ENCODE results near the gene PLEKHG4B.
A peak's percentile ranks its signal among the peaks of the same experiment; 100 is the strongest.

PLEKHG4B gene

DNA sequence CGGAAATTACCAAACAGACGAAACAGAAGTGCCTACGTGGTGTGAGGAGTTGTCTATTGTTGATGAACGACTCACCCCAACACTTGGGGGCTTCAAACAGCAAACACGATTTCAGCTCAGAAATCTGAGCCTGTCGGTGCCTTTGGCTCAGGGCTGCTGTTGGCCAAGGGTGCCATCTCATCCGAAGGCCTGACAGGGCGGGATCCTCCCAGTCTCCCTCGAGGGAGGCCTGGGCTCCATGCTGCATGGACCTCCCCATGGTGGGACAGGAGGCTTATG lies 100.7 kb downstream of the PLEKHG4B start:
- peaks cover 47% of the 10 kb centered on the region for H3K79me2 ChIP-seq (ENCODE audit: insufficient read depth, low read depth)
- H3K4me1 ChIP-seq (ENCODE audit: low read depth, poor library complexity, severe bottlenecking) = peaks cover 52% of the 10 kb centered on the region
- H3K9ac ChIP-seq = peak overlapping the region; percentile 73; the same call in 1 of the 2 replicates

DNA sequence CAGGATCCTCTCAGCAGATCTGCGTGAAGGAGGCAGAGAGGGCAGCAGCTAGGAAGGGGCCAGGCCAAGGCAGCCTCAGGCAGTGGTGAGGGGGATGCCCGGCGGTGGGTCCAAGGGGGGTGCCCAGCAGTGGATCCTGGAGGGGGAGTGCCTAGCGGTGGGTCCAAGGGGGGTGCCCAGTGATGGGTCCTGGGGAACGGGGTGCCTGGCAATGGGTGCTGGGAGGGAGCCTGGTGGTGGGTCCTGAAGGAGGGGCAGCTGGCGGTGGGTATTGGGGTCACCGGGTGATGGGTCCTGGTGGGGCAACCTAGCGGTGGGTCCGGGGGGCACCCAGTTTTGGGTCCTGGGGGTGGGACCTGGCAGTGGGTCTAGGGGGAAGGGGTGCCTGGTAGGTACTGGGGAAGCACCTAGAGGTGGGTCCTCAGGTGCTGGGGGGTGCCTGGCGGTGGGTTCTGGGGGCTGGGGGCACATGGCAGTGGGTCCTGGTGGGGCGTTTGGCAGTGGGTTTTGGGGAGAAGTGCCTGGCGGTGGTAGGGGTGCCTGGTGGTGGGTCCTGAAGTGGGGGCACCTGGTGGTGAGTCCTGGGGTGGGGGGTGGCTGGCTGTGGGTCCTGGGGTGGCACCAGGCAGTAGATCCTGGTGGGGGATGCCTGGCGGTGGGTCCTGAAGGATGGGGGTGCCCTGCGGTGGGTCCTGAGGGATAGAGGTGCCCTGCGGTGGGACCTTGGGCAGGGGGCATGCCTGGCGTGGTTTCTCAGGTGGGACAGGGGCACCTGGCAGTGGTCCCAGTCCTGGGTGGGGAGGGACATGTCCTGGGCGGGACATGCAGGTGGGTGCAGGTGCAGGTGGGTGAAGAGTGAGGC lies 101.2 kb downstream of the PLEKHG4B start:
- Histone ChIP-seq H3K27me3 (ENCODE audit: insufficient read depth, low read depth) (no peaks in the 10 kb centered on the region), H3K4me1 (ENCODE audit: low read depth, poor library complexity, severe bottlenecking) (peaks cover 46% of the 10 kb centered on the region), H3K27ac (no peak overlapping the region), H3K79me2 (ENCODE audit: insufficient read depth, low read depth) (peaks cover 47% of the 10 kb centered on the region), H2AFZ (ENCODE audit: low read depth) (no peak overlapping the region), H3K4me3 (IDR thresholded peaks at IDR 0.05; ENCODE audit: insufficient read depth, low read depth, low read length) (no peak overlapping the region), H4K20me1 (ENCODE audit: insufficient read depth) (no peaks in the 10 kb centered on the region), H3K4me2 (peak overlapping the region; percentile 99), H3K9ac (peak overlapping the region; percentile 73; the same call in 1 of the 2 replicates), H3K36me3 (ENCODE audit: insufficient read depth) (peaks cover 5% of the 10 kb centered on the region; the same call in 1 of the 2 replicates)
- TF ChIP-seq, protein P1, sequence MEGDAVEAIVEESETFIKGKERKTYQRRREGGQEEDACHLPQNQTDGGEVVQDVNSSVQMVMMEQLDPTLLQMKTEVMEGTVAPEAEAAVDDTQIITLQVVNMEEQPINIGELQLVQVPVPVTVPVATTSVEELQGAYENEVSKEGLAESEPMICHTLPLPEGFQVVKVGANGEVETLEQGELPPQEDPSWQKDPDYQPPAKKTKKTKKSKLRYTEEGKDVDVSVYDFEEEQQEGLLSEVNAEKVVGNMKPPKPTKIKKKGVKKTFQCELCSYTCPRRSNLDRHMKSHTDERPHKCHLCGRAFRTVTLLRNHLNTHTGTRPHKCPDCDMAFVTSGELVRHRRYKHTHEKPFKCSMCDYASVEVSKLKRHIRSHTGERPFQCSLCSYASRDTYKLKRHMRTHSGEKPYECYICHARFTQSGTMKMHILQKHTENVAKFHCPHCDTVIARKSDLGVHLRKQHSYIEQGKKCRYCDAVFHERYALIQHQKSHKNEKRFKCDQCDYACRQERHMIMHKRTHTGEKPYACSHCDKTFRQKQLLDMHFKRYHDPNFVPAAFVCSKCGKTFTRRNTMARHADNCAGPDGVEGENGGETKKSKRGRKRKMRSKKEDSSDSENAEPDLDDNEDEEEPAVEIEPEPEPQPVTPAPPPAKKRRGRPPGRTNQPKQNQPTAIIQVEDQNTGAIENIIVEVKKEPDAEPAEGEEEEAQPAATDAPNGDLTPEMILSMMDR (conservative IDR thresholded peaks at IDR 0.05; ENCODE audit: low read depth, low read length) = no peak

More for the DNA sequence above, 100.7 kb downstream of the PLEKHG4B start:
- Histone ChIP-seq H3K4me2 (peak overlapping the region; percentile 99), H2AFZ (ENCODE audit: low read depth) (no peak overlapping the region), H3K36me3 (ENCODE audit: insufficient read depth) (peaks cover 5% of the 10 kb centered on the region; the same call in 1 of the 2 replicates), H4K20me1 (ENCODE audit: insufficient read depth) (no peaks in the 10 kb centered on the region), H3K4me3 (IDR thresholded peaks at IDR 0.05; ENCODE audit: insufficient read depth, low read depth, low read length) (no peak overlapping the region), H3K27ac (peak overlapping the region; percentile 86; the same call in 1 of the 2 replicates), H3K27me3 (ENCODE audit: insufficient read depth, low read depth) (no peaks in the 10 kb centered on the region)
- TF ChIP-seq, protein P1 (conservative IDR thresholded peaks at IDR 0.05; ENCODE audit: low read depth, low read length) = no peak

DNA sequence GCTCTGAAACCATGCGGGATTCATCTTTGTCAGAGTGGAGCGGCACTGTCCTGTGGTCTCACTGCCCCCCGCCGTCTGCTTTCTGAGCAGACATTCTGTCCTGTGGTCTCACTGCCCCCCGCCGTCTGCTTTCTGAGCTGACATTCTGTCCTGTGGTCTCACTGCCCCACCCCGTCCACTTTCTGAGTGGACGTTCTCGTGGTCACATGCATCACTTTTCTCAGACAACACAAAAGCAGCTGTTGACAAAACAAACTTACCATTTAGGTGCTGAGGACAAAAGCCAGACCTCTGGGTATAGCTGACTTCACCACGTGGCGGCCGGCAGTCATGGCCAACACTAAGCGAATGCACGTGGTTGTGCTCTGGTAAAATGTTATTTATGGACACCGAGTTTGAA lies 102.1 kb downstream of the PLEKHG4B start:
- peaks cover 43% of the 10 kb centered on the region for H3K79me2 ChIP-seq (ENCODE audit: insufficient read depth, low read depth)
- H3K9ac ChIP-seq = no peak overlapping the region
- H3K36me3 ChIP-seq (ENCODE audit: insufficient read depth) = peaks cover 5% of the 10 kb centered on the region; the same call in 1 of the 2 replicates
- H3K4me3 ChIP-seq (IDR thresholded peaks at IDR 0.05; ENCODE audit: insufficient read depth, low read depth, low read length) = no peak overlapping the region
- H4K20me1 ChIP-seq (ENCODE audit: insufficient read depth) = no peaks in the 10 kb centered on the region
- TF ChIP-seq, protein P1 (conservative IDR thresholded peaks at IDR 0.05; ENCODE audit: low read depth, low read length) = no peak
- no peak overlapping the region for H3K27ac ChIP-seq
- no peak overlapping the region for H2AFZ ChIP-seq (ENCODE audit: low read depth)
- H3K4me2 ChIP-seq = peak overlapping the region; percentile 25; the same call in 1 of the 2 replicates
- peaks cover 37% of the 10 kb centered on the region for H3K4me1 ChIP-seq (ENCODE audit: low read depth, poor library complexity, severe bottlenecking)
- no peaks in the 10 kb centered on the region for H3K27me3 ChIP-seq (ENCODE audit: insufficient read depth, low read depth)

DNA sequence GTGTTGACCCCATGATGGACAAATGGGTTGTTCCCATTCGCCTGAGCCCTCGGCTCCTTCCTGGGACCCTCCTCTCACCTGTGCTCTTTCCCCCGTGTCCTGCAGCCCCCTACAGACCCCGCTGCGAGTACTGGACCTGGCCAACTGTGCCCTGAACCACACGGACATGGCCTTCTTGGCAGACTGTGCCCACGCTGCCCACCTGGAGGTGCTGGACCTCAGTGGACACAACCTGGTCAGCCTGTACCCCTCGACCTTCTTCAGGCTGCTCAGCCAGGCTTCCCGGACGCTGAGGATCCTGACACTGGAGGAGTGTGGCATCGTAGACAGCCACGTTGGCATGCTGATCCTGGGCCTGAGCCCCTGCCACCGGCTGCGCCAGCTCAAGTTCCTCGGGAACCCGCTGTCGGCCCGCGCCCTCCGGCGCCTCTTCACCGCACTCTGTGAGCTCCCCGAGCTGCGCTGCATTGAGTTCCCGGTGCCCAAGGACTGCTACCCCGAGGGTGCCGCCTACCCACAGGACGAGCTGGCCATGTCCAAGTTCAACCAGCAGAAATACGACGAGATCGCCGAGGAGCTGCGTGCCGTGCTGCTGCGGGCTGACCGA lies 102.7 kb downstream of the PLEKHG4B start:
- no peak overlapping the region for H3K4me2 ChIP-seq
- no peak overlapping the region for H3K9ac ChIP-seq
- no peak overlapping the region for H2AFZ ChIP-seq (ENCODE audit: low read depth)
- TF ChIP-seq, protein P1 (conservative IDR thresholded peaks at IDR 0.05; ENCODE audit: low read depth, low read length) = no peak
- no peaks in the 10 kb centered on the region for H3K27me3 ChIP-seq (ENCODE audit: insufficient read depth, low read depth)
- peaks cover 31% of the 10 kb centered on the region for H3K4me1 ChIP-seq (ENCODE audit: low read depth, poor library complexity, severe bottlenecking)
- H3K79me2 ChIP-seq (ENCODE audit: insufficient read depth, low read depth) = peaks cover 38% of the 10 kb centered on the region
- no peak overlapping the region for H3K4me3 ChIP-seq (IDR thresholded peaks at IDR 0.05; ENCODE audit: insufficient read depth, low read depth, low read length)
- H3K36me3 ChIP-seq (ENCODE audit: insufficient read depth) = peaks cover 5% of the 10 kb centered on the region; the same call in 1 of the 2 replicates
- no peak overlapping the region for H3K27ac ChIP-seq
- H4K20me1 ChIP-seq (ENCODE audit: insufficient read depth) = no peaks in the 10 kb centered on the region

Data from KMS-11 (cell line).